Gastroesophageal sphincter (tissue), 4 donors: Measurements from ENCODE around the gene MESD. TPM values are rescaled to one million over a fixed set of nuclear protein-coding genes. Genes with fewer than 3 reads are reported as not detected.
A peak's percentile ranks its signal among the peaks of the same experiment; 100 is the strongest.

ENCODE experiments used
- ATAC-seq: fragments of 150-250 bp; one replicate; pipeline ENCODE4 v1.9.1; 2016; ENCODE audit warnings: mild to moderate bottlenecking, moderate library complexity
- H3K27ac ChIP-seq, 4 donors: fragments of 200-600 bp; sonication (generic) in 3 of 4; 1 replicate in 3 of 4; 2 replicates in 1 of 4; pipeline ENCODE4 v1.5.1; 2016 to 2019
- H3K27me3 ChIP-seq: fragments of 200-600 bp; sonication (generic); one replicate; pipeline ENCODE4 v1.5.1; 2019
- H3K36me3 ChIP-seq, 2 donors: fragments of 200-600 bp; sonication (generic); one replicate each; pipeline ENCODE4 v1.5.1; 2019; ENCODE audit warnings: control low read depth in 1 of 2
- H3K4me1 ChIP-seq, 3 donors: fragments of 200-600 bp; sonication (generic); 1 replicate in 2 of 3; 2 replicates in 1 of 3; pipeline ENCODE4 v1.5.1; 2016 to 2019; ENCODE audit warnings: control low read depth in 2 of 3
- H3K4me3 ChIP-seq, 2 donors: fragments of 200-600 bp; sonication (generic); one replicate each; pipeline ENCODE4 v1.5.1; 2019; ENCODE audit warnings: mild to moderate bottlenecking in 1 of 2, moderate library complexity in 1 of 2
- H3K9me3 ChIP-seq, 3 donors: fragments of 200-600 bp; sonication (generic); one replicate each; pipeline ENCODE4 v1.5.1; 2017 to 2019; ENCODE audit warnings: control low read depth in 2 of 3
- CTCF ChIP-seq, 4 experiments: fragments of 200-600 bp in 2 of 4; fragments of 450-650 bp in 2 of 4; sonication (generic) in 1 of 4; IDR thresholded peaks; one replicate each; pipeline ENCODE4 v1.5.1; 2017 to 2019; ENCODE audit warnings: antibody characterized with exemption in 4 of 4, mild to moderate bottlenecking in 2 of 4, moderate library complexity in 2 of 4
- EP300 ChIP-seq: sonication (generic); formaldehyde crosslinking; IDR thresholded peaks from one replicate; pipeline ENCODE4 v1.6.1; 2017; ENCODE audit warnings: antibody characterized with exemption, mild to moderate bottlenecking
- POLR2A ChIP-seq, 2 donors: fragments of 450-650 bp; IDR thresholded peaks; one replicate each; pipeline ENCODE4 v1.6.1; 2017; ENCODE audit warnings: antibody characterized with exemption in 2 of 2, mild to moderate bottlenecking in 2 of 2, moderate library complexity in 1 of 2
- POLR2AphosphoS5 ChIP-seq: sonication (generic); formaldehyde crosslinking; IDR thresholded peaks from one replicate; pipeline ENCODE4 v1.6.1; 2017; ENCODE audit warnings: antibody characterized with exemption
- WGBS, 2 donors: methylation state at CpG; one replicate each; pipeline ENCODE4 v1.1.5; 2018; ENCODE audit warnings: low coverage in 1 of 2; 5-methylcytosine and 5-hydroxymethylcytosine counted together
- total RNA-seq, 4 donors: library from RNA; depleted of rRNA; stranded (reverse); fragments of >200 nt; gene quantifications; one replicate each; pipeline ENCODE4 v1.1.0, GENCODE V29; 2016

The MESD gene
- total RNA-seq: 10 to 100 TPM; 16.2 to 26.9 (median 20.1) TPM

- H3K27ac ChIP-seq: peak within 1 kb of the TSS; percentile 86 to 98 (median 94)
- no peaks in the 10 kb centered on the region for H3K9me3 ChIP-seq
- peaks cover 5 to 64% (median 18%) of the 10 kb centered on the region in 3 donors for H3K4me1 ChIP-seq
- 1 to 3% methylated on average over 6 to 15 of the region's 63 CpGs for WGBS, 2 donors
- TF ChIP-seq POLR2AphosphoS5 (peak; percentile 87), EP300 (no peak), POLR2A (IDR thresholded peaks at IDR 0.05) (peak; percentile 85 to 89), CTCF (IDR thresholded peaks at IDR 0.05) (peak in 2 of 4 experiments; percentile 9 to 14)
- no peaks in the 10 kb centered on the region for H3K27me3 ChIP-seq
- ATAC-seq: peak; percentile 97
- peak within 1 kb of the TSS; percentile 80 to 86 for H3K4me3 ChIP-seq
- no peaks in the 10 kb centered on the region for H3K36me3 ChIP-seq
These were observed at the start of gene MESD for GRCh38 chr15:80989518-80990478. TSS of gene MESD (minus strand) at chr15:80989819. CDS start at chr15:80989791, 28 bp downstream.

- Histone ChIP-seq H3K27ac (peak overlapping the region in 1 of 4 donors; percentile 47), H3K27me3 (no peaks in the 10 kb centered on the region), H3K9me3 (no peaks in the 10 kb centered on the region), H3K4me3 (no peak overlapping the region), H3K36me3 (no peaks in the 10 kb centered on the region), H3K4me1 (peaks cover 0 to 3% (median 0%) of the 10 kb centered on the region in 3 donors)
- 57 to 67% methylated on average over 4 of the region's 4 CpGs for WGBS, 2 donors
- no peak for TF ChIP-seq EP300
- no peak for TF ChIP-seq CTCF (IDR thresholded peaks at IDR 0.05)
- TF ChIP-seq POLR2A (IDR thresholded peaks at IDR 0.05): no peak
- no peak for TF ChIP-seq POLR2AphosphoS5
- ATAC-seq: peak; percentile 71
These were observed 49.5 kb upstream of the MESD start for GRCh38 chr15:81038975-81039607.

GRCh38 chr15:81037952-81038743, 48.5 kb upstream of the MESD start:
- H3K27me3 ChIP-seq: no peaks in the 10 kb centered on the region
- TF ChIP-seq EP300: no peak
- no peak for TF ChIP-seq CTCF (IDR thresholded peaks at IDR 0.05)
- TF ChIP-seq POLR2AphosphoS5: no peak
- TF ChIP-seq POLR2A (IDR thresholded peaks at IDR 0.05): no peak
- no peaks in the 10 kb centered on the region for H3K9me3 ChIP-seq
- no peak overlapping the region for H3K4me3 ChIP-seq
- peak overlapping the region in 1 of 4 donors; percentile 47 for H3K27ac ChIP-seq
- 86 to 100% methylated on average over 2 to 4 of the region's 14 CpGs for WGBS, 2 donors
- H3K36me3 ChIP-seq: no peaks in the 10 kb centered on the region
- no peak for ATAC-seq
- peaks cover 0 to 8% (median 0%) of the 10 kb centered on the region in 3 donors for H3K4me1 ChIP-seq

GRCh38 chr15:81033508-81033907, 43.9 kb upstream of the MESD start:
- Histone ChIP-seq H3K9me3 (no peaks in the 10 kb centered on the region), H3K27me3 (no peaks in the 10 kb centered on the region), H3K4me1 (peaks cover 0 to 11% (median 0%) of the 10 kb centered on the region in 3 donors), H3K4me3 (no peak overlapping the region), H3K36me3 (no peaks in the 10 kb centered on the region), H3K27ac (peak overlapping the region in 1 of 4 donors; percentile 10)
- 0 to 14% methylated on average over 2 of the region's 2 CpGs for whole genome bisulfite sequencing, 2 donors
- TF ChIP-seq CTCF (IDR thresholded peaks at IDR 0.05) (no peak), POLR2AphosphoS5 (no peak), EP300 (no peak), POLR2A (IDR thresholded peaks at IDR 0.05) (no peak)
- ATAC-seq: no peak
